Measurements from ENCODE around the gene CMC1.

The CMC1 gene

DNA sequence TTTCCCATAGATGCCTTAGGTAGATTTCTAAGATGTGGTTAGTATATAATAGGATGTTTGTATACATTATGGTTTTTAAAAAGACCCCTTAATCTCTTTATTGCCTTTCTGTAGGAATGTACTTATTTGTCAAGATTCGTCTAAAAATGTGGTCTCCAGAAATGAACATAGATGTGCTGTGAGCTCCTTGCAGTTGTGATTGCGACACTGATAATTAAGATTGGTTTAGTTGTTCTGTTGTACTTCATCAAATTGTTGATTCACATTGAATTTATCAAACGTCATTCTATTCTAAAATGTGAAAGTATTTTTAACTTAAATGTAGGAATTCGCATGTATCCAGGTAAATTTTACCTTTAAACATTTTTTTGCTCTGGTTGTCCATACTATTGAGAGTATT lies 51.2 kb downstream of the CMC1 start:
- TF ChIP-seq, protein P1, sequence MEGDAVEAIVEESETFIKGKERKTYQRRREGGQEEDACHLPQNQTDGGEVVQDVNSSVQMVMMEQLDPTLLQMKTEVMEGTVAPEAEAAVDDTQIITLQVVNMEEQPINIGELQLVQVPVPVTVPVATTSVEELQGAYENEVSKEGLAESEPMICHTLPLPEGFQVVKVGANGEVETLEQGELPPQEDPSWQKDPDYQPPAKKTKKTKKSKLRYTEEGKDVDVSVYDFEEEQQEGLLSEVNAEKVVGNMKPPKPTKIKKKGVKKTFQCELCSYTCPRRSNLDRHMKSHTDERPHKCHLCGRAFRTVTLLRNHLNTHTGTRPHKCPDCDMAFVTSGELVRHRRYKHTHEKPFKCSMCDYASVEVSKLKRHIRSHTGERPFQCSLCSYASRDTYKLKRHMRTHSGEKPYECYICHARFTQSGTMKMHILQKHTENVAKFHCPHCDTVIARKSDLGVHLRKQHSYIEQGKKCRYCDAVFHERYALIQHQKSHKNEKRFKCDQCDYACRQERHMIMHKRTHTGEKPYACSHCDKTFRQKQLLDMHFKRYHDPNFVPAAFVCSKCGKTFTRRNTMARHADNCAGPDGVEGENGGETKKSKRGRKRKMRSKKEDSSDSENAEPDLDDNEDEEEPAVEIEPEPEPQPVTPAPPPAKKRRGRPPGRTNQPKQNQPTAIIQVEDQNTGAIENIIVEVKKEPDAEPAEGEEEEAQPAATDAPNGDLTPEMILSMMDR (conservative IDR thresholded peaks at IDR 0.05; ENCODE audit: control insufficient read depth, insufficient read depth, low read depth, low read length): no peak
- no peak for DNase-seq (ENCODE audit: low read depth)
- no peak overlapping the region for H3K4me3 ChIP-seq (ENCODE audit: control insufficient read depth, low read depth, low read length)

DNA sequence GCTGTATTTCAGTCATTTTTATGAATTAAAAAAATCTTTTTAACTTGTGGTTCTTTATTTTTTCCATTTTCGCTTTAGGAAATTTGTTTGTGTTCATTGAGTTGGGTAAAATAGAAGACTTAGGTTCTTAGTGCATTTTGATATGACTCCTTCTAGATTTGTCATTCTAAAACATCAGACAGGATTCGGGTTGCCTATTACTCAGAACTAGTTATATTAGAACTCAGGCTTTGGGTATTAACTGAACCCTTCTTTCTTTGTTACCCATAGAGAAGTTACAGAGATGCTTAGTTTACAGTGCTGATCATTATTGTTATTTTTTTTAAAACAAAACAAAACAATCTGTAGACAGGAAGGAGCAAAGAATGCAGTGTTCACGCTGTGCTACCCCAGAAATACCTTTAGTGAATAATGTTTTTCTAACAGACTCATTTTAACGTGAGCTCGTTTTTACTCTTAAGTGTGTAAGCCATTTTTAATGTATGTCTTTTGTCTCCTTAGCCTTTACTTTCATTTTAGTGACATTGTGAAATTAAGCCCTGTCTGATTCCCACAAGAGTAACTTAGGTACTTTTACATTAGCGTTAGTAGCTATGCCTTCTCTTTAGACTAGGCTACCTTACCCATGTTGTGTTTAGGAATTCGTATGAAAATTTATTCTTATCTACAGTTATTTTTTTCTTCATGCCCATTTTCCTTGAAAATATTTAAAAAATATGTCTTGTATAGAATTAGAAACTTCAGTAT lies 53.4 kb downstream of the CMC1 start:
- no peak overlapping the region for H3K4me3 ChIP-seq (ENCODE audit: control insufficient read depth, low read depth, low read length)
- DNase-seq (ENCODE audit: low read depth): no peak
- TF ChIP-seq, protein P1 (conservative IDR thresholded peaks at IDR 0.05; ENCODE audit: control insufficient read depth, insufficient read depth, low read depth, low read length): no peak

DNA sequence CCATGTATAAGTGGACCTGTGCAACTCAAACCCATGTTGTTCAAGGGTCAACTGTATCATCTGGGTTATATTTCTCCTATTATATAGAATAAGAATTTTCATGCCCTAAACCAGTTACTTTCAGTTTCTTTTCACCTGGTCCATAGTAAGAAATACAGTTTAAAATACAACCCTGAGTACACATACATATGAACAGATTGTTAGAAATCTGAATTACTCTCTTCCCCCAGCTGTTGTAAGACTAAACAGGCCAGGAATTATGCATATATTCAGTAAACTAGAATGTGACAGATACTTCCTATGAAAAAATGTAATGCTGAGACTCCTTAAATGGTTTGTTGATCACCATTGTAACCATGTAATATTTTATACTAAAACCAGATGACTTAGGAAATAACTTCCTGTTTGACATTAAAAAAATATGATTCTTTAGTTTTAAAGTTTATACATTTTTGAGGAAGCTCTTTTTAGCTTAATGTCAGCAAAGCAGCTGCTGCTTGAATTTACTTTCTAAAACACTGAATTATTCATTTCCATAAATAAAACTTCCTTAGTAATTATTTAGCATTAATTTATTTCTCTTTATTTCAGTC lies 54.6 kb downstream of the CMC1 start:
- TF ChIP-seq, protein P1 (conservative IDR thresholded peaks at IDR 0.05; ENCODE audit: control insufficient read depth, insufficient read depth, low read depth, low read length): no peak
- H3K4me3 ChIP-seq (ENCODE audit: control insufficient read depth, low read depth, low read length): no peak overlapping the region
- DNase-seq (ENCODE audit: low read depth): no peak

DNA sequence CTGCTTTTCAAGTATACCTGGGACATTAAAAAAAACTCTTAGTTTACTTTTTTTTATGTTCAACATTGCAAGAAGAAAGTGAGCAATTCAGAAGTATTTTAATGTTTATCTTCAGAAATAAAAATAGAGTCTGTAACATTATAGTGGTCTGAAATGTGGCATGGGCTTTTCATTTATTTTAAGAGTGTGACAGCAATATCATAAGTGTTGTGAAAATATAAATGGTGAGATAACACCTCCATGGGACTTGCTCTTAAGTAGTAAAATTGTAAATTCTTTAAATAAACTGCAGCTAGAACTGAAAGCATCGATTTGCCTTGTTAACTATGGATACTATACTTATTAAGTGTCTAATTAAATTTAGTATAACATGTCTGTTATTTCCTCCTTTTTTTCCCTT lies 58.3 kb downstream of the CMC1 start:
- TF ChIP-seq, protein P1 (conservative IDR thresholded peaks at IDR 0.05; ENCODE audit: control insufficient read depth, insufficient read depth, low read depth, low read length): no peak
- no peak overlapping the region for H3K4me3 ChIP-seq (ENCODE audit: control insufficient read depth, low read depth, low read length)
- DNase-seq (ENCODE audit: low read depth): no peak

DNA sequence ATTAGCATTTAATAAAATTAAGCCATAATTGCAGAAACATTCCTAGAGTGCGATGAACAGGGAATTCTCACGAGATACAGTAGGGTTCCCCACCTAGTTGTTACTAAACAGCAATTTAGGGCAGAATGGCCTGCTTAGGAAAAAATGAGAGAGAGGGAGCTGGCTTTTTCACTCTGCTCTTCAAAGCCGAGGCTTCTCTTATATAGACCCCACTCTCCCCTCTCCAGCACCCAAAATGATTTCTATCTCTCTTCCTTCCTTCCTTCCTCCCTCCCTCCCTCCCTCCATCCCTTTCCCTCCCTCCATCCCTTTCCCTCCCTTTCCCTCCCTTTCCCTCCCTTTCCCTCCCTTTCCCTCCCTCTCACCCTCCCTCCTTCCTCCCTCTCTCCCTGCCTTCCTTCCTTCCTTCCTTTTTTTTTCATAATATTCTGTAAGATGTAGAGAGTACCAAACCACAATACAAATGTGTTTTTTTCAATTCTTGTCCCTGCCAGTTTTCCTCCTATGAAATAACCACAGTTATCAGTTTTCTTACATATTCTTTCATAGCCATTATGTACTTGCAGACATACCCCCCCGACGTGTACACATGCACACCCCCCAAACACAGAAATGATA lies 59.0 kb downstream of the CMC1 start:
- TF ChIP-seq, protein P1 (conservative IDR thresholded peaks at IDR 0.05; ENCODE audit: control insufficient read depth, insufficient read depth, low read depth, low read length): no peak
- DNase-seq (ENCODE audit: low read depth): no peak
- no peak overlapping the region for H3K4me3 ChIP-seq (ENCODE audit: control insufficient read depth, low read depth, low read length)

DNA sequence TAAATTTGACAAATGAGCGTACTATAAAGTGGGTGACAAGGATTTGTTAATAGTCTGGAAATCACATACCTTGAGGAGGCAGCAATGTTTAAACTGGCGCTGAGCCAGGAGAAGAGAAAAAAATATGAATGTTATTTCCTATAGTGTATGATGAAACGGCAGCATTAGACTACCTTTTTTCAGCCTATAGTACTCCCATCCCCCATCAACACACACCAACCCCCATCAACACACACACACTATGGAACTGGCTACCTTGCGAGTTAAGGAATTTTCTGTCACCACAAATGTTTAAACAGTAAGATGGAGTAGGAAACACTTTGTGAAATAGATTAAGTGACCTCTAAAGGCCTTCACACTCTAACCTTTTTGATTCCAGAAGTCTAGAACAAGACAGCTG lies 60.3 kb downstream of the CMC1 start:
- TF ChIP-seq, protein P1 (conservative IDR thresholded peaks at IDR 0.05; ENCODE audit: control insufficient read depth, insufficient read depth, low read depth, low read length): no peak
- DNase-seq (ENCODE audit: low read depth): no peak

More for the DNA sequence above, 60.3 kb downstream of the CMC1 start:
- no peak overlapping the region for H3K4me3 ChIP-seq (ENCODE audit: control insufficient read depth, low read depth, low read length)

Data from fibroblast of mammary gland (primary cell).